Measurements from ENCODE around the gene ANKS1B. TPM values are rescaled to one million over a fixed set of nuclear protein-coding genes. Genes with fewer than 3 reads are reported as not detected.

The ANKS1B gene
- polyA plus RNA-seq, 1 experiment, result 0.27 TPM

GRCh38 chr12:98799146-98799810 is 1185.5 kb downstream of the ANKS1B start:
- H3K36me3 ChIP-seq (ENCODE audit: control insufficient read depth, insufficient read depth, low read length), result no peaks in the 10 kb centered on the region
- H3K4me3 ChIP-seq (ENCODE audit: low read depth, low read length), result no peak overlapping the region
- no peak for TF ChIP-seq CTCF (IDR thresholded peaks at IDR 0.05; ENCODE audit: insufficient read depth, low read depth, low read length)
- ChIA-PET POLR2A (no interaction called here), CTCF (interaction anchor here (1.1 kb wide), 1 partner anchor 21 kb away, joined by 3 read pairs; no protein-coding TSS in a partner anchor)
- H3K27me3 ChIP-seq (ENCODE audit: control insufficient read depth, insufficient read depth, low read length), result no peaks in the 10 kb centered on the region
- DNase-seq (ENCODE audit: low read depth), result no peak

DNA sequence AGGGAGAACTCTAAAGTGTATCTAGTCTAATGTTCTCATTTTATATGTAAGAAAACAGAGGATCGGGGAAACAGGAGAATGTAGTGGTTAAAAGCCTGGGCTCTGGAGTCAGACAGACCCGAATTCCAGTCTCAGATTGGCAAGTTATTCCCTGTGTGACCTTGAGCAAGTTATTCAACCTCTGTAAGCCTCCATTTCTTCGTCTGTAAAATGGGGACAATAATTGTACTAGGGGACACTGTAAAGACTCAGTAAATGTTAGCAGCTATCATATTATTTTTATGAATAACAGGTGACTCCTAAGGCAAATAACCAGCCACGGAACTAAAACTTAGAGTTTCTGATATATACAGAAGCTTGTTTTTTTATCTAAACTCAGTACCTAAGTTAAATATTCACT is 1187.5 kb downstream of the ANKS1B start:
- no peak for DNase-seq (ENCODE audit: low read depth)
- no peak overlapping the region for H3K4me3 ChIP-seq (ENCODE audit: low read depth, low read length)
- no peaks in the 10 kb centered on the region for H3K36me3 ChIP-seq (ENCODE audit: control insufficient read depth, insufficient read depth, low read length)
- POLR2A ChIA-PET, result no interaction called here
- H3K27me3 ChIP-seq (ENCODE audit: control insufficient read depth, insufficient read depth, low read length), result no peaks in the 10 kb centered on the region
- no peak for TF ChIP-seq CTCF (IDR thresholded peaks at IDR 0.05; ENCODE audit: insufficient read depth, low read depth, low read length)
- CTCF ChIA-PET, result interaction anchor here (0.6 kb wide), 1 partner anchor 607 kb away, joined by 3 read pairs; no protein-coding TSS in a partner anchor

GRCh38 chr12:98796745-98797144 is 1188.0 kb downstream of the ANKS1B start:
- CTCF ChIA-PET, result no interaction called here
- TF ChIP-seq CTCF (IDR thresholded peaks at IDR 0.05; ENCODE audit: insufficient read depth, low read depth, low read length), result no peak

DNA sequence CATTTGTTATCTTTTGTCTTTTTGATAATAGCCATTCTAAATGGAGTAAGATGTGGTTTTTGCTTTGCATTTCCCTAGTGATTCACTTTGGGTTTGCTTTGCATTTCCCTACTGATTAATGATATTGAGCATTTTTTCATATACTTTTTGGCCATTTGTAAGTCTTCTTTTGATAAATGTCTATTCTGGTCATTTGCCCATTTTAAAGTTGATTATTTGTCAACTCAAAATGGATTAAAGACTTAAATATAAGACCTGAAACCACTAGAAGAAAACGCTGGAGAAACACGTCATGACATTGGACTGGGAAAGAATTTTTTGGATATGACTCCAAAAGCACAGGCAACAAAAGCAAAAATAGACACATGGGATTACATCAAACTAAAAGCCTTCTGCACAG is 1191.6 kb downstream of the ANKS1B start:
- DNase-seq (ENCODE audit: low read depth), result no peak
- no peaks in the 10 kb centered on the region for H3K36me3 ChIP-seq (ENCODE audit: control insufficient read depth, insufficient read depth, low read length)
- CTCF ChIA-PET, result no interaction called here
- H3K27me3 ChIP-seq (ENCODE audit: control insufficient read depth, insufficient read depth, low read length), result no peaks in the 10 kb centered on the region
- POLR2A ChIA-PET, result no interaction called here
- no peak for TF ChIP-seq CTCF (IDR thresholded peaks at IDR 0.05; ENCODE audit: insufficient read depth, low read depth, low read length)
- H3K4me3 ChIP-seq (ENCODE audit: low read depth, low read length), result no peak overlapping the region

More at GRCh38 chr12:98796745-98797144, 1188.0 kb downstream of the ANKS1B start:
- H3K27me3 ChIP-seq (ENCODE audit: control insufficient read depth, insufficient read depth, low read length), result no peaks in the 10 kb centered on the region
- H3K36me3 ChIP-seq (ENCODE audit: control insufficient read depth, insufficient read depth, low read length), result no peaks in the 10 kb centered on the region
- DNase-seq (ENCODE audit: low read depth), result no peak
- POLR2A ChIA-PET, result no interaction called here
- no peak overlapping the region for H3K4me3 ChIP-seq (ENCODE audit: low read depth, low read length)

- TF ChIP-seq CTCF (IDR thresholded peaks at IDR 0.05; ENCODE audit: insufficient read depth, low read depth, low read length), result no peak
- Histone ChIP-seq H3K27me3 (ENCODE audit: control insufficient read depth, insufficient read depth, low read length) (no peaks in the 10 kb centered on the region), H3K36me3 (ENCODE audit: control insufficient read depth, insufficient read depth, low read length) (no peaks in the 10 kb centered on the region), H3K4me3 (ENCODE audit: low read depth, low read length) (no peak overlapping the region)
- CTCF ChIA-PET, result no interaction called here
- POLR2A ChIA-PET, result no interaction called here
- no peak for DNase-seq (ENCODE audit: low read depth)
Measured at GRCh38 chr12:98791406-98791805, 1193.3 kb downstream of the ANKS1B start.
